HL-60 (cell line): ENCODE data around the gene WDR43.
A peak's percentile ranks its signal among the peaks of the same experiment; 100 is the strongest.

Experiments
- DNase-seq, 2 experiments: peaks; one replicate each; pipeline ENCODE4 v3.0.0-alpha.2; 2010 to 2020; ENCODE audit warnings: low read depth in 1 of 2, low spot score in 1 of 2
- H3K27ac ChIP-seq: fragments of 250-450 bp; sonication (Bioruptor Pico); replicated peaks from 2 replicates; pipeline ENCODE4 v1.5.1; 2020; ENCODE audit warnings: mild to moderate bottlenecking, moderate library complexity
- H3K27me3 ChIP-seq: fragments of 250-450 bp; sonication (Bioruptor Pico); 2 replicates; pipeline ENCODE4 v1.5.1; 2021; ENCODE audit warnings: mild to moderate bottlenecking, moderate library complexity; ENCODE audit not compliant: insufficient read depth, poor library complexity, severe bottlenecking
- H3K4me3 ChIP-seq: replicated peaks from 2 replicates; pipeline ENCODE4 v1.5.1; 2011; ENCODE audit warnings: mild to moderate bottlenecking, control low read depth, low read length; ENCODE audit not compliant: insufficient read depth
- GABPA ChIP-seq: IDR thresholded peaks from 2 replicates; pipeline ENCODE4 v1.6.1; 2012; ENCODE audit warnings: low read depth
- POLR2AphosphoS5 ChIP-seq: IDR thresholded peaks from 2 replicates; pipeline ENCODE4 v1.6.1; 2012; ENCODE audit warnings: low read depth
- SPI1 ChIP-seq: IDR thresholded peaks from 2 replicates; pipeline ENCODE4 v1.6.1; 2012; ENCODE audit warnings: low read depth, mild to moderate bottlenecking, borderline replicate concordance
- TF ChIP-seq, protein P1 (sequence below): IDR thresholded peaks from 2 replicates; pipeline ENCODE4 v1.6.1; 2012; ENCODE audit warnings: low read depth; ENCODE audit not compliant: insufficient replicate concordance
- TF ChIP-seq, protein P2 (sequence below): IDR thresholded peaks from one replicate; pipeline ENCODE4 v1.5.1; 2011; ENCODE audit warnings: low read length, control low read depth, inconsistent platforms; ENCODE audit not compliant: insufficient read depth

WDR43 gene

DNA sequence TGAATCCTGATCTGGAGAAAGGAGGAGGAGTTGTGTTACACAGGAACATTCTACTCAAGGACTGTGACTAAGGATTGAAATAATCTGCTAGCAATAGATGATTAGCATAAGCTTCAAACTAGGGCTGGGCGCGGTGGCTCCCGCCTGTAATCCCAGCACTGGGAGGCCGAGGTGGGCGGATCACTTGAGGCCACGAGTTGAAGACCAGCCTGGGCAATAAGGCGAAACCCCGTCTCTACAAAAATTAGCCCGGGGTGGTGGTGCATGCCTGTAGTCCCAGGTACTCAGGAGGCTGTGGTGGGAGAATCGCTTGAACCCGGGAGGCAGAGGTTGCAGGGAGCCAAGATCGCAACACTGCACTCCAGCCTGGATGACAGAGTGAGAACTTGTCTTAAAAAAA is 25.9 kb upstream of the WDR43 start:
- Histone ChIP-seq H3K27me3 (no peaks in the 10 kb centered on the region), H3K4me3 (peak overlapping the region; percentile 73), H3K27ac (no peak overlapping the region)
- TF ChIP-seq, protein P1, sequence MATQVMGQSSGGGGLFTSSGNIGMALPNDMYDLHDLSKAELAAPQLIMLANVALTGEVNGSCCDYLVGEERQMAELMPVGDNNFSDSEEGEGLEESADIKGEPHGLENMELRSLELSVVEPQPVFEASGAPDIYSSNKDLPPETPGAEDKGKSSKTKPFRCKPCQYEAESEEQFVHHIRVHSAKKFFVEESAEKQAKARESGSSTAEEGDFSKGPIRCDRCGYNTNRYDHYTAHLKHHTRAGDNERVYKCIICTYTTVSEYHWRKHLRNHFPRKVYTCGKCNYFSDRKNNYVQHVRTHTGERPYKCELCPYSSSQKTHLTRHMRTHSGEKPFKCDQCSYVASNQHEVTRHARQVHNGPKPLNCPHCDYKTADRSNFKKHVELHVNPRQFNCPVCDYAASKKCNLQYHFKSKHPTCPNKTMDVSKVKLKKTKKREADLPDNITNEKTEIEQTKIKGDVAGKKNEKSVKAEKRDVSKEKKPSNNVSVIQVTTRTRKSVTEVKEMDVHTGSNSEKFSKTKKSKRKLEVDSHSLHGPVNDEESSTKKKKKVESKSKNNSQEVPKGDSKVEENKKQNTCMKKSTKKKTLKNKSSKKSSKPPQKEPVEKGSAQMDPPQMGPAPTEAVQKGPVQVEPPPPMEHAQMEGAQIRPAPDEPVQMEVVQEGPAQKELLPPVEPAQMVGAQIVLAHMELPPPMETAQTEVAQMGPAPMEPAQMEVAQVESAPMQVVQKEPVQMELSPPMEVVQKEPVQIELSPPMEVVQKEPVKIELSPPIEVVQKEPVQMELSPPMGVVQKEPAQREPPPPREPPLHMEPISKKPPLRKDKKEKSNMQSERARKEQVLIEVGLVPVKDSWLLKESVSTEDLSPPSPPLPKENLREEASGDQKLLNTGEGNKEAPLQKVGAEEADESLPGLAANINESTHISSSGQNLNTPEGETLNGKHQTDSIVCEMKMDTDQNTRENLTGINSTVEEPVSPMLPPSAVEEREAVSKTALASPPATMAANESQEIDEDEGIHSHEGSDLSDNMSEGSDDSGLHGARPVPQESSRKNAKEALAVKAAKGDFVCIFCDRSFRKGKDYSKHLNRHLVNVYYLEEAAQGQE = no peak
- DNase-seq = no peak

DNA sequence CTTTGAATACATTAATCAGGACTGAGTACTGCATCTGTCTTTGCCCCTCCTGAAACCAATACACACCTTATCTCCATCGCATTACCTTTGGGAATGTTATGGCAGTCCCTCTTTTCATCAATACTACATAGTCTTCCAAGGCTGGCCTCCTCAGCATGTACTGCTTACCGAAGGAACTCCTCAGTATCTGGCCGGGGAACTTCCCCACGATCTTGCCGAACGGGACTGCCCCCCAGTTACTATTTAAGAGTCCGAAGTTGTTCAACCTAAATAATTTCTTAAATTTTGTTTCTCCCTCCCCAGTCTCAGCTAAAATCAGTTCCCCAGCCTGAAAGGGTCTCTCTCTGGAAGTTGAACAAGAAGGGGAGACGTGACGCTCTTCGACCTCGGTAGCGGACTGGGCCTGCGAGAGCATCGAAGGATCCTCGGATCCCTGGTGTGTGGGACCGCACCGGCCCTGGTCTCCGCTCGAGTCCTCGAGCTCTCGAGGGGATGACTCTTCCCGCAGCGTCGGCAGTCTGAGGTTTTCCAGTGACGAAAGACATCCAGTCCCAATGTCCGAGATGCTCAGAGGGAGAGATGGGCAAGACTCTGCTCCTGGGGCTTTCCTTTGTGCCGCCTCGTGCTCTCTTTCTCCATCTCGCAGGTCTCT is 24.8 kb upstream of the WDR43 start:
- TF ChIP-seq, protein P1 = no peak
- TF ChIP-seq POLR2AphosphoS5 = no peak
- TF ChIP-seq GABPA = no peak

GRCh38 chr2:28870146-28870891 is 24.1 kb upstream of the WDR43 start, which contains the start of gene TRMT61B:
Gene TRMT61B, minus strand, starts transcription at chr2:28870309. Its CDS starts 32 bp downstream, at chr2:28870277.
- Histone ChIP-seq H3K4me3 (peak within 1 kb of the TSS; percentile 73), H3K27ac (peak within 1 kb of the TSS; percentile 80), H3K27me3 (no peaks in the 10 kb centered on the region)
- peak; percentile 96 for TF ChIP-seq POLR2AphosphoS5
- TF ChIP-seq SPI1 = peak; percentile 42; the same call in 1 of the 2 replicates
- TF ChIP-seq GABPA = no peak
- TF ChIP-seq, protein P1 = peak; percentile 60
- TF ChIP-seq, protein P2, sequence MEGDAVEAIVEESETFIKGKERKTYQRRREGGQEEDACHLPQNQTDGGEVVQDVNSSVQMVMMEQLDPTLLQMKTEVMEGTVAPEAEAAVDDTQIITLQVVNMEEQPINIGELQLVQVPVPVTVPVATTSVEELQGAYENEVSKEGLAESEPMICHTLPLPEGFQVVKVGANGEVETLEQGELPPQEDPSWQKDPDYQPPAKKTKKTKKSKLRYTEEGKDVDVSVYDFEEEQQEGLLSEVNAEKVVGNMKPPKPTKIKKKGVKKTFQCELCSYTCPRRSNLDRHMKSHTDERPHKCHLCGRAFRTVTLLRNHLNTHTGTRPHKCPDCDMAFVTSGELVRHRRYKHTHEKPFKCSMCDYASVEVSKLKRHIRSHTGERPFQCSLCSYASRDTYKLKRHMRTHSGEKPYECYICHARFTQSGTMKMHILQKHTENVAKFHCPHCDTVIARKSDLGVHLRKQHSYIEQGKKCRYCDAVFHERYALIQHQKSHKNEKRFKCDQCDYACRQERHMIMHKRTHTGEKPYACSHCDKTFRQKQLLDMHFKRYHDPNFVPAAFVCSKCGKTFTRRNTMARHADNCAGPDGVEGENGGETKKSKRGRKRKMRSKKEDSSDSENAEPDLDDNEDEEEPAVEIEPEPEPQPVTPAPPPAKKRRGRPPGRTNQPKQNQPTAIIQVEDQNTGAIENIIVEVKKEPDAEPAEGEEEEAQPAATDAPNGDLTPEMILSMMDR = no peak
- peak; percentile 96 to 97 for DNase-seq

More for the DNA sequence above, 24.8 kb upstream of the WDR43 start:
- Histone ChIP-seq H3K27me3 (no peaks in the 10 kb centered on the region), H3K4me3 (peak overlapping the region; percentile 73), H3K27ac (peak overlapping the region; percentile 80)
- peak in 1 of 2 experiments; percentile 17 for DNase-seq

- no peak overlapping the region for H3K4me3 ChIP-seq
Measured at GRCh38 chr2:28871620-28872019, 22.8 kb upstream of the WDR43 start.

More at GRCh38 chr2:28871620-28872019, 22.8 kb upstream of the WDR43 start:
- H3K27me3 ChIP-seq = no peaks in the 10 kb centered on the region
- no peak for DNase-seq
- no peak for TF ChIP-seq GABPA
- no peak for TF ChIP-seq SPI1
- TF ChIP-seq, protein P1 = no peak
- TF ChIP-seq, protein P2 = no peak
- TF ChIP-seq POLR2AphosphoS5 = no peak
- H3K27ac ChIP-seq = no peak overlapping the region
